GM10248 (cell line): ENCODE data around the gene MAP3K6.

Experiments used
- CTCF ChIA-PET: fragments of 300-600 bp; sonication (Branson Sonifier 250); formaldehyde crosslinking; extraction: SDS; loops from one replicate; lab custom pipeline; 2021; ENCODE audit warnings: antibody characterized with exemption; lab: Yijun Ruan, JAX
- POLR2A ChIA-PET: fragments of 350-650 bp; sonication (Branson Sonifier 250); formaldehyde crosslinking; extraction: SDS; loops from one replicate; lab custom pipeline; 2020; ENCODE audit warnings: antibody characterized with exemption; lab: Yijun Ruan, JAX
- DNase-seq: peaks from one replicate; pipeline ENCODE4 v3.0.0; 2012; ENCODE audit errors: extremely low spot score
- CTCF ChIP-seq: IDR thresholded peaks from 2 replicates; pipeline ENCODE4 v1.5.1; 2012; ENCODE audit warnings: mild to moderate bottlenecking, low read depth; ENCODE audit errors: extremely low read depth, missing control alignments, control extremely low read depth

Gene MAP3K6

DNA sequence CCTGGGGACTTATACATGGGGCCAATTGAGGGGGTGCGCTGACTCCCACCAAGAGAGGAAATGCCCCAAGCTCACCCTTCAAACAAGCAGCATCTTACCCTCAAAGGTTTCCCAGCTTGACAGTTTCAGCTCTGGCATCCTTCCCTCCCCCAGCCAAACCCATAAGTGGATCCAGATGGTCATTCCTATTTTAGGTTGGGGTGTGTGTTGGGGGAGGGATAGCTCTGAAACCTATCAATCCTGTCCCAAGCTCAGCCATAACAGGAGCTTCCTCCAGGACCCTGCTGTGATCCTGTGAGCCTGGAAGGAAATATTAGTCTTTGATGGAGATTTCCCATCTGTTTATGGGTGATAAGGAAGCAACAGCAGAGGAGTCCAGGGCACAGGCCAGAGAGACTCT is 48.2 kb downstream of the MAP3K6 start:
- TF ChIP-seq CTCF, result no peak
- DNase-seq, result no peak
- ChIA-PET POLR2A (no interaction called here), CTCF (interaction anchor here (1.2 to 18.3 kb wide), 4 partner anchors 14 to 78 kb away, joined by 3 to 234 read pairs (median 12); no protein-coding TSS in a partner anchor)

- no peak for DNase-seq
- POLR2A ChIA-PET, result interaction anchor here (0.6 kb wide), 1 partner anchor 212 kb away, joined by 6 read pairs; no protein-coding TSS in a partner anchor
- no peak for TF ChIP-seq CTCF
- CTCF ChIA-PET, result interaction anchor here (5.3 to 18.3 kb wide), 2 partner anchors 15 to 20 kb away, joined by 21 to 234 read pairs; no protein-coding TSS in a partner anchor
Observed at GRCh38 chr1:27318136-27318535, 48.6 kb downstream of the MAP3K6 start.

DNA sequence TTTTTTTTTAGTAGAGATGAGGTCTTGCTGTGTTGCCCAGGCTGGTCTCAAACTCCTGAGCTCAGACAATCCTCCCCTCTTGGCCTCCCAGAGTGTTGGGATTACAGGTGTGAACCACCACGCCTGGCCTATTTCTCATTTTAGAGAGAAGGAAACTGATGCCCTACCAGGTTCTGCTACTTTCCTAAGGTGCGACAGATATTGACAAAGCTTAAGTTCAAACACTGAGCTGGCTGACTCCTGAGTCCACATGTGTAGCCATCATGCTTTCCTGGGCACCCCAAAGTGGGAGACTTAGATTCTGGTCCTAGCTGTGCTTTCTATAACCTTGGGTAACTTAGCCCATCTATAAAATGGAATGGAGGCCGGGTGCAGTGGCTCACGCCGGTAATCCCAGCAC is 49.9 kb downstream of the MAP3K6 start:
- DNase-seq, result no peak
- ChIA-PET POLR2A (interaction anchor here (0.6 kb wide), 1 partner anchor 20 kb away, joined by 6 read pairs; no protein-coding TSS in a partner anchor), CTCF (interaction anchor here (1.0 to 18.3 kb wide), 5 partner anchors 9 to 78 kb away, joined by 4 to 234 read pairs (median 5); no protein-coding TSS in a partner anchor)
- TF ChIP-seq CTCF, result no peak

DNA sequence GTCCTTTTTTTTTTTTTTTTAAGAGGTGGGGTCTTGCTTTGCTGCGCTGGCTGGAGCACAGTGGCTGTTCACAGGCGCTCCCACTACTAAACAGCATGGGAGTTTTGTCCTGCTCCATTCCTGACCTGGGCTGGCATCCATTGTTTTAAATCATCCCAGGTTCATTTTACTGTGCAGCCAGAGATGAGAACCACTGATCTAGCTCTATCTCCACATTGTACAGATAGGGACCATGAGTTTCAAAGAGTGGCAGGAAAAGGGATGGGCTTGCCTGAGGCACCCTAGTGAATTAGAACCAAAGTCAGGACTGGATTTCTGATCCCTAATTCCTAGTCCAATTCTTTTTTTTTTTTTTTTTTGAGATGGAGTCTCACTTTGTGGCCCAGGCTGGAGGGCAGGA is 52.0 kb downstream of the MAP3K6 start:
- ChIA-PET CTCF (interaction anchor here (1.0 to 18.3 kb wide), 3 partner anchors 16 to 270 kb away, joined by 3 to 234 read pairs (median 3); no protein-coding TSS in a partner anchor), POLR2A (interaction anchor here (0.7 kb wide), 1 partner anchor 157 kb away, joined by 4 read pairs; no protein-coding TSS in a partner anchor)
- no peak for DNase-seq
- no peak for TF ChIP-seq CTCF

- POLR2A ChIA-PET, result no interaction called here
- TF ChIP-seq CTCF, result no peak
- CTCF ChIA-PET, result interaction anchor here (0.8 to 18.3 kb wide), 5 partner anchors 16 to 269 kb away, joined by 3 to 234 read pairs (median 3); no protein-coding TSS in a partner anchor
- DNase-seq, result no peak
Observed at GRCh38 chr1:27314169-27314568, 52.6 kb downstream of the MAP3K6 start.

GRCh38 chr1:27307874-27308598 is 58.7 kb downstream of the MAP3K6 start:
- CTCF ChIA-PET, result interaction anchor here (1.3 to 18.3 kb wide), 6 partner anchors 9 to 299 kb away, joined by 4 to 234 read pairs (median 5); no protein-coding TSS in a partner anchor
- POLR2A ChIA-PET, result no interaction called here
- no peak for DNase-seq
- no peak for TF ChIP-seq CTCF
